ENCODE results near the gene ASF1A.
"Not testable (repeated sequence)": the region's sequence is repeated elsewhere in the genome, so short reads cannot be mapped to it uniquely, and the experiment has no call there.

ASF1A gene

DNA sequence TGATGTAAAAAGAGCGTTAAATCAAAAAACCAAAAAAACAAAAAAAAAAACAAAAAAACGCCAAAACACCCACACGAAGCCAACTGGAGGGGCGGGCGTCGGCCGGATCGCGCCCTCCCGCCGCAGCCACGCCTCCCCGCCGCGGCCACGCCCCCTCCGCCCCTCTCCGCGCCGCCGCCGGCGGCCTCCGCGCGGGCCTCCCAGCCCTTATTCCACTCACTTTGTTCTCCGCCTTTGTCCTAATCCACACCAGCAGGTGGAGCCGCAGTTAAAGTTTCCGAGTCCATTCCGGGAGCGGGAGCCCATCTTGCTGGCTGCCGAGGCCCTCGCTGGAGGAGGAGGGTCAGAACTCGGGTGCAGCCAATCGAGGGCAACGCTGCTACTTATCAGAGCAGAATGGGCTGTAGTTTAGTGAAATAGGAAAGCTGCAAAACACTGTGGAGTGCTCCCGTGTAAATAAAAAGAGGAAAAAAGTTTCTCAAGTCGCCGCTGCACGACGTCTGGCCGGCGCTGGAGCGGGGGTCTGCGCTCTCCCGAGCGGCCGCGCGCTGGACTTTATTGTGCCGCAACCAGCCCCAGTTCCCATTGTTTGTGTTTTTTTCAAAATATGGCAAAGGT, at the start of gene ASF1A:
Gene ASF1A (plus strand): TSS at position 346 of the 618 bp plus-strand sequence. CDS start 262 bp downstream, at position 608.
- peak; percentile 99 for DNase-seq

DNA sequence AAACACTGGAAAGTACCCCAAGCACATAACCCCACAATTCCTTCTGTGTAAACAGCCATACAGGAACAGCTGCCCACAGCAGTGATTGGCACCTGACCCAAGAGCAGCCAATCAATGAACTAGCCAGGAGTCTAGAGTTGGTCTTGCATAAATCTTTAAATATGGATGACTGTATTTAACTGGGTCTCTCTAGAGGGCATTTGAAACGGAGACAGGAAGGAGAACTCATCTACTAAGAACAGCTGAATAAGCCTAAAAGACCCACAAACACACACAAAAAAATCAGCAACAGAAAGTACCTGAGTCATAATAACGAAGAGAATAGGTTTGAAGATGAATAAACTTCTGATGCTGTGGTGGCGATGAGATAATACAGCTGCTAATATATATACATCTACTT, 49.0 kb upstream of the ASF1A start:
- DNase-seq: no peak

DNA sequence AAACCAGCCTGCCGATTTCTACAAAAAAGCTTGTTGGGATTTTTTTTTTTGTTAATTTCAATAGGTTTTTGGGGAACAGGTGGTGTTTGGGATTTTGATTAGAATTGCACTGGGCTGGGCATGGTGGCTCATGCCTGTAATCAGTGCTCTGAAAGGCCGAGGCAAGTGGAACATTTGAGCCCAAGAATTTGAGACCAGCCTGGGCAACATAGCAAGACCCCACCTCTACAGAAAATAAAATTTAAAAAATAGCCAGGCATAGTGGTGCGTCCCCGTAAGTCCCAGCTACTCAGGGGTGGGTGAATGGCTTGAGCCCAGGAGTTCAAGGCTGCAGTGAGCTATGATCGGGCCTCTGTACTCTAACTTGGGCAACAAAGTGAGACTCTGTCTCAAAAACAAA, 40.5 kb upstream of the ASF1A start:
- no peak for DNase-seq

DNA sequence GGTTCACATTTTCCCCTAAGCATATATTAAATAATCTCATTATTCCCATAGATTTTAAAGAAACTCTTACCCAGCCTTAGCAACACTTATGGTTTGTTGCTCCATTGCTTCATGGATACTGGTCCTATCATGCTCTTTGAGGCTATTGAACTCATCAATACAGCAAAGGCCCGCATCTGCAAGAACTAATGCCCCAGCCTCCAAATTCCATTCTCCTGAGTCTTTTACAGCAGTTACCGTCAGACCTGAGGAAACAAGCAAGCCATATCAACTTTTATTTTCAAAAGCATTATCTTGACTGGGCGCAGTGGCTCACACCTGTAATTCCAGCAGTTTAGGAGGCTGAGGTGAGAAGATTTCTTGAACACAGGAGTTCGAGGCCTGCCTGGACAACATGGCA, 37.7 kb upstream of the ASF1A start:
- DNase-seq: no peak

DNA sequence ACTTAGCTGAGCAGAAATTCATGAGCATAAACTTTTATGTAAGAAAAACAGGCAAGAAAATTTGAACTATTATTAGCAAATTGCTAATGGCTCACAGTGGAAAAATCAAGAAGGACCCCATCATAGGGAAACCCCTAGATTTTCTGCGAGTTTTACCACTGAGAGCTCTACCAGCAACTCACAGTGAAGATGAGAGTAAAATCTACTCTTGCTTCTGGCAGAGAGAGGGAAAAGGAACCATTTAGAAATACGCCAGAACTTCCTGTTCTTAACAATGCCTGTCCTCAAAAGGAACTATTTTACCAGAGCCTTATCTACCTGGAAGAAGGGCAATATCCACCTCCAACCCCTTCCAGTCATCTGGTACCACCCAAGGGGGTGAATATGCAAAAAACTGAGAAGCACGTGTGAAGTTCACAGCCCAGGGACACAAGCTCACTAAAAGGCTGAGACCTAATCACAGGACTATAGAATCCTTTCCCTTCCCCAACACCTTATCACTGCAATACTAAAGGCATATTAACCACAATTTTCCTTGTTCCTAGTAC, 34.4 kb upstream of the ASF1A start:
- no peak for DNase-seq

DNA sequence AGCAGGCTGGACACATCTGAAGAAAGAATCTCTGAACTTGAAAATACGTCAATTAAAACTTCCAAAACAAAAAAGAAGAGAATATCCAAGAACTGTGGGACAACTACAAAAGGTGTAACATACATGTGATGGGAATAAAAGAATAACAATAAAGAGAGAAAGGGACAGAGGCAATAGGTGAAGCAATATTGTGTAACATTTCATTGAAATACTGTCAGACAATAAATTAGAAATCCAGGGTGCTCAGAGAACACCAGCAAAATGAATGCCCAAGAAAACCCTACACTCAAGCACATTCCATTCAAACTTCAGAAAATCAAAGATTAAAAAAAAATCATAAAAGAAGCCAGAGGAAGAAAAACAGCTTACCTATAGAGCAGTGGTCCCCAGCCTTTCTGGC, 33.6 kb upstream of the ASF1A start:
- DNase-seq: no peak

DNA sequence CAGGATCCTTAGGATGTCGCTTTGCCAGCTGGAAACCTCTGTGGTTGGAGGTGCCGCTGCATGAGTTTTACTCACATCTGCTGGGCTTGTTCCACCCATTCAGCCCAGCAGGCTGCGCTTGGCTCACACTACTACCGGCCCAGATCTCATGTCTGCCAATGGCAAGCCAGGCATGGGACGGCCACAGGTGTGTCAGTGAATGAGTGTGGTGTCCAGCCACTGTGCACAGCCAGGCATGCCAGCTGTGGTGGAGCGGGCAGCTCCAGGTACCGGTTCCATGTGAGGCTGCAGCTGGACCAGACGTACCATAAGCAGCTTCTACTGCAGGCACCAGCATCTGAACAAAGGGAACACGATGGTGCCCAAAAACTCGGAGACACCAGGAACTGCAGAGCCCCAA, 33.1 kb upstream of the ASF1A start:
- no peak for DNase-seq

DNA sequence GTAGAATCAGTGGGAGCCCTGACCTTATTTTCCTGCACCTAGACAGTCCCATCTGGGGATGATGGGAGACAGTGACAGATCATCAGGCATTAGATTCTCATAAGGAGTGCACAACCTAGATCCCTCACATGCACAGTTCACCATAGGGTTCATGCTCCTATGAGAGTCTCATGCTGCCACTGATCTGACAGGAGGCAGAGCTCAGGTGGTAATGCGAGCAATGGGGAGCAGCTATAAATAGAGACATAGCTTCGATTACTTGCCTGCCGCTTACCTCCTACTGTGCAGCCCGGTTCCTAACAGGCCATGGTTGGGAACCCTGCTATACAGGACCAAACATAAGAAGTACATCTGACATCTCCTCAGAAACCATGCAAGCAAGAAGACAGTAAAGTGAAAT, 31.5 kb upstream of the ASF1A start:
- DNase-seq: no peak

DNA sequence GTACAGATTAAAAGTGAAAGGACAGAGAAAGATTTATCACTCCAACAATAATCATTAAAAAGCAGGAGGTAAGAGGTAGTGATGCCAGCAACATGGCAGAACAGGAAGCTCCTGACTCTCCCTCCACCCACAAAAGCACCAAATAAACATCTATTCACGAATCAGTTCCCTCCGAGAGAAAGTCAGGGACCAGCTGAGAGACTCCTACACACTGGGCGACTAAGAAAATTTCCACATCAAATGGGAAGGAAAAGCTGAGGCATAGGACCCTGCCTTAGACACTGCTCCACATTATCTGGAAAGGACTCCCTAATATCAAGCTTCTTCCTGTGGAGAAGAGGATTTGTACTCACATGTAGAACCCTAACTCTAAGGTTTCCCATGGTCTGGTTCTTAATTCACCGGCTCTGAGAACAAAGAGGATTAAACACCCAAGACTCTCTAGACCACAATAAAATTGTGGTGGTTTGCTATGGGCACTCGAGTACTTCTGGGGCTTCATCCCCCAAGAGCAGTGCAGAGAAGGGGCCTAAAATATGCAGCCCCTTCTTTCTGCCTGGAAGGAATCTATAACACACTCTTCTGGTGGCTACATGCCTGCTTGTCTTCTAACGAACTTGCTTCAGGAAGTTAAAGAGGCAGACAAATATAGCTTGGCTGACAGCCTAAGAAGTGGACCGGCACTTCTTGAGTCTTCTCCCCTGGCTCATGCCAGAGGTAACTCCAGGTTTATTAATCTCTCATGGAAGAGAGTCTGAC, 29.4 kb upstream of the ASF1A start:
- DNase-seq: no peak

DNA sequence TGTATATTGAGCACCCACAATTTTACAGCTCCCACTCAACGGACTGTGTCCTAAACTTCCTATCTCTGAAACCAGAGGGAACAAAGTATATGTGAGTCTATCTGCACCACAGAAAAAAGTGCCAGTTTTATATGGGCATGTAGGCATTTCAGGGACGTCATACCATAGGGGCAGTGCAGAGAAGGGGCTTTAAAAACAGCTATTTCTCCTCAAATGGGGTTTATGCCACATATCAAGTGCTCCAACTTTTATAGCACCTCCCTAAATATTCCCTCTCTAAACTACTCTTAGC, 28.9 kb upstream of the ASF1A start:
- DNase-seq: no peak

DNA sequence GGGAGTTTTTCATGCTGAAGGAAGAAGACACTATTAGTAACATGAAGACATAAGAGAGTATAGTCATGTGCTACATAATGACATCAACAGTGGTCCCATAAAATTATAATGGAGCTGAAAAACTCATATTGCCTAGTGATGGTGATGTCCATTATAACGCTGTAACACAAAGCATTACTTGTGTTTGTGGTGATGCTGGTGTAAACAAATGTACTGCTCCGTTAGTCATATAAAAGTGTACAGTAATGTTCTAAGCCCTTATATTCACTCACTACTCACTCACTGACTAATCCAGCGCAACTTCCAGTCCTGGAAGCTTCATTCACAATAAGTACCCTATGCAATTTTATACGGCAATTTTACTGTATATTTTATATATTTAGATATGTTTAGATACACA, 26.8 kb upstream of the ASF1A start:
- no peak for DNase-seq

DNA sequence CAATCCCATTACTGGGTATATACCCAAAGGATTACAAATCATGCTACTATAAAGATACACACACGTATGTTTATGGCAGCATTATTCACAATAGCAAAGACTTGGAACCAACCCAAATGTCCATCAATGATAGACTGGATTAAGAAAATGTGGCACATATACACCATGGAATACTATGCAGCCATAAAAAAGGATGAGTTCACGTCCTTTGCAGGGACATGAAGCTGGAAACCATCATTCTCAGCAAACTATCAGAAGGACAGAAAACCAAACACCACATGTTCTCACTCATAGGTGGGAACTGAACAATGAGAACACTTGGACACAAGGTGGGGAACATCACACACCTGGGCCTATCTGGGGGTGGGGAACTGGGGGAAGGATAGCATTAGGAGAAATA, 25.1 kb upstream of the ASF1A start:
- not testable (repeated sequence) for DNase-seq

DNA sequence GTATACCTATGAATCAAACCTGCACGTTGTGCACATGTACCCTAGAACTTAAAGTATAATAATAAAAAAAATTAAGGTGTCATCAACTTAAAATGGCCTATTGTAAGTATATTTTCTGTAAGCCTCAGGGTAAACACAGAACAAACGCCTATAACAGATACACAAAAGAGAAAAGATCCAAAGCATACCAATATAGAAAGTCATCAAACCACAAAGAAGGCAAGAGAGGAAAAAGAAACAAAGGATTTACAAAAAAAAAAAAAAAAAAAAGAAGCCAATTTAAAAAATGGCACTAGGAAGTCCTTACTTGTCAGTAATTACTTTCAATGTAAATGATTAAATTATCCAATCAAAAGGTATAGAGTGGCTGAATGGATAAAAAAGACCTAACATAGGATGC, 24.6 kb upstream of the ASF1A start:
- peak; percentile 12 for DNase-seq

DNA sequence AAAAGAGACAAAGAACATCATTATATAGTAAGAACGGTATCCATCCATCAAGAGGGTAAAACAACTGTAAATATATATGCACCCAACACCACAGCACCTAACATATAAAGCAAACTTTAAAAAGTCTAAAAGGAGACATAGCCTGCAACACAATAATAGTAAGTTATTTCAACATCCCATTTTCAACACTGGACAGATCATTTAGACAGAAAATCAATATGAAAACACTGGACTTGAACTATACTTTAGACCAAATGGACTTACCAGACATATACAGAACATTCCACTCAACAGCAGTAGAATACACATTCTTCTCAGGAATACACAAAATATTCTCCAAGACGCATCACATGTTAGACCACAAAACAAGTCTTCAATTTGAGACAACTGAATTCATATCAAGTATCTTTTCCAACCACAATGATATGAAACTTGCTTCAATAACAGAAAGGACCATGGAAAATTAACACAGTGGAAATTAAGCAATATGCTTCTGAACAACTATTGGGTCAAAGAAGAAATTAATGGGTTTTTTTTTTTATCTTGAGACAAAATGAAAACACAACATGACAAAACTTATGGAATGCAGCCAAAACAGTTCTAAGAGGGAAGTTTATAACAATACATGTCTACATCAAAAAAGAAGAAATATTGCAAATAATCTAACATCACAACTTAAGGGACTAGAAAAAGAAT, 23.9 kb upstream of the ASF1A start:
- peak; percentile 3 for DNase-seq

DNA sequence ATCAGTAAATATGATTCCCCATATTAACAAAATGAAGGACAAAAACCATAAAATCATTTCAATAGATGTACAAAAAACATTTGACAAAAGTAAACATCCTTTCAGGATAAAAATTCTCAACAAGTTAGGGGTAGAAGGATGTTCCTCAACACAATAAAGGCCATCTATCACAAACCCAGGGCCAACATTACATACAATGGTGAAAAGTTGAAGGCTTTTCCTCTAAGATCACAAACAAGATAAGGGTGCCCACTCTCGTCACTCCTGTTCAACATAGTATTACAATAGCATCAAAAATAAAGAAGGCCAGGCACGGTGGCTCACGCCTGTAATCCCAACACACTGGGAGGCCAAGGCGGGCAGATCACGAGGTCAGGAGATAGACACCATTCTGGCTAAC, 22.6 kb upstream of the ASF1A start:
- no peak for DNase-seq

DNA sequence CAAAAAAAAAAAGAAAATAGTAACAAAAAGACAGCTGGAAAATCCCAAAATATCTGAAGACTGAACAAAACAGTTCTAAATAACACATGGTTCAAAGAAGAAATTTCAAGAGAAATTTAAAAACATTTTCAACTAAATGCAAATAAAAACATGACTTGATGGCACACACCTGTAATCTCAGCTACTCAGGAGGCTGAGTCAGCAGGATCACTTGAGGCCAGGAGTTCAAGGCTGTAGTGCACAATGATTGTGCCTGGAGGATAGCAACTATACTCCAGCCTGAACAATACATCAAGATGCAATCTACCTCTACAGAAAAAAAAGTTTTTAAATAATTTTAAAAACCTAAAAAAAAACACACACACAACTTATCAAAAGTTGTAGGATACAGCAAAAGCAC, 21.6 kb upstream of the ASF1A start:
- no peak for DNase-seq

DNA sequence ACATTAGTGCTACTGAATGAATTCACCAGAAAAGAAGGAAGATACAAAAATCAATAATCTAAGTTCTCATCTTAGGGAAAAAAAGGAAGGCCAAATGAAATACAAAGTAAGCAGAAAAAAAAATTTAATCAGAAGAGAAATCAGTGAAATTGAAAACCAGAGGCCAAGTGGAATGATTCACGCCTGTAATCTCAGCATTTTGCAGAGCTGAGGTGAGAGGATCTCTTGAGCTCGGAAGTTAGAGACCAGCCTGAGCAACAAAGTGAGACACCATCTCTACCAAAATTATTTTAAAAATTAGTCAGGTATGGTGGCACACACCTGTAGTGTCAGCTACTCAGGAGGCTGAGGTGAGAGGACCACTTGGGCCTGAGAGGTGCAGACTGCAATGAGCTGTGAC, 21.2 kb upstream of the ASF1A start:
- no peak for DNase-seq

DNA sequence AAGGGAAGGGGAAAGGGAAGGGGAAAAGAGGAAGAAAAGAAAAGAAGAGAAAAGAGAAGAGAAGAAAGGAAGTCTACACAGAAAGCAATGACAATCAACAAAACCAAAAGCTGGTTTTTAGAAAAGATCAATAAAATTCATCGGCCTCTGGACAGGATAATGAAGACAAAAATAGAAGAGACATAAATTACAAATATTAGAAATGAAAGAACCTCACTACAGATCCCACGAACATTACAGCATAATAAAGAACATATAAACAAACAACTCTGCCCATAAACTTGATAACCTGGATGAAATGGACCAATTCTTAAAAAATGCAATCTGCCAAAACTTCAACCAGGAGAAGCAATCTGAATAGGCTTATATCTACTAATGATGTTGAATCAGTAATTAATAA, 20.7 kb upstream of the ASF1A start:
- DNase-seq: no peak

DNA sequence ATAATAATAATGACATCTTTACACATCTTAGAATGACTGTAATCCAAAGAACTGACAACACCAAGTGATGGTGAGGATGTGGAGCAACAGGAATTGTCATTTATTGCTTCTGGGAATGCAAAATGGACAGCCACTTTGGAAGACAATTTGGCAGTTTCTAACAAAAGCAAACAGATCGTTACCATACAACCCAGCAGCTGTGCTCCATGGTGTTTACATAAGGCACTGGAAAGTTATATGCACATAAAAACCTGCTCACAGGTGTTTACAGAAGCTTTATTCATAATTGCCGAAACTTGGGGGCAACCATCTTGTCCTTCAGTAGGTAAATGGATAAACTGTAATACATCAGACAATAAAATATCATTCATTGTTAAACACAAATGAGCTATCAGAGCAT, 18.3 kb upstream of the ASF1A start:
- no peak for DNase-seq

DNA sequence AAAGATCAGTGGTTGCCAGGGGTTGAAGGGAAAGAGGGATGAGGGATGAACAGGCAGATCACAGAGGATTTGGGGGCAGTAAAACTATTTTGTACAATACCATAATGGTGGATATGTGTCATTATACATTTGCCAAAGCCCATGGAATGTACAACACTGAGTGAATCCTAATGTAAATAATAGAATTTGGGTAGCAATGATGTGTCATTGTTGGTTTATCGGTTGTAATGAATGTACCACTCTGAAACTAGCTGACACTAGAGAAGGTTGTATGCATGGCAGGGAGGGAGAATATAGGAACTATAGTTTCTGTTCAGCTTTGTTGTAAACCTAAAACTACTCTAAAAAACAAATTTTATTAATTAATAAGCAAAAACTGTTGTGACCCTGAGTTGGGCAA, 17.8 kb upstream of the ASF1A start:
- DNase-seq: peak; percentile 52

DNA sequence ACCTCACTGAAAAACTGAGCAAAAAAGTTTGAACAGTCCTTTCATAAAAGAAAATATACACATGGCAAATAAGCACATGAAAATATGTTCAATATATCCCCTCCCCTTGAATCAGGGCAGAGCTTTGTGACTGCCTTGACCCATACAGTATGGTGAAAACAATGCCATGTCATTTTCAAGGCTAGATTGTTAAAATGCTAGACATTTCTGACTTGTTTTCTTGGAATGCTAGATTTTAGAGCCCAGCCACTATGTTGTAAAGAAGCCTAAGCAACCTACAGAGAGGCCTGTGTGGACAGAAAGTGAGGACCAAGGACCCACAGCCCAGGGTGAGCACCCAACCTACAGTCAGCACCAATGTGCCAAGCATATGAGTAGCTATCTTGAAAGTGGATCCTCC, 17.1 kb upstream of the ASF1A start:
- peak; percentile 43 for DNase-seq

DNA sequence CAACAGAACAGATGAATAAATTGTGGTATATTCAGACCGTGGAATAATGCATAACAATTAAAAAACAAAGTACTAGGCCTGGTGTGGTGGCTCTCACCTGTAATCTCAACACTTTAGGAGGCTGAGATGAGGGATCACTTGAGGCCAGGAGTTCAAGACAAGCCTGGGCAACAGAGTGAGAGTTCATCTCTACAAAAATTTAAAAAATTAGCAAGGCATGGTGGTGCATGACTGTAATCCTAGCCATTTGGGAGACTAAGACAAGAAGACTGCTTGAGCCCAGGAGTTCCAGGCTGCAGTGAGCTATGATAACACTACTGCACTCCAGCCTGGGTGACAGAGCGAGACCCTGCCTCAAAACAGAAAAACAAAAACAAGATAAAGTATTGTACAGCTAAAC, 16.1 kb upstream of the ASF1A start:
- DNase-seq: no peak

DNA sequence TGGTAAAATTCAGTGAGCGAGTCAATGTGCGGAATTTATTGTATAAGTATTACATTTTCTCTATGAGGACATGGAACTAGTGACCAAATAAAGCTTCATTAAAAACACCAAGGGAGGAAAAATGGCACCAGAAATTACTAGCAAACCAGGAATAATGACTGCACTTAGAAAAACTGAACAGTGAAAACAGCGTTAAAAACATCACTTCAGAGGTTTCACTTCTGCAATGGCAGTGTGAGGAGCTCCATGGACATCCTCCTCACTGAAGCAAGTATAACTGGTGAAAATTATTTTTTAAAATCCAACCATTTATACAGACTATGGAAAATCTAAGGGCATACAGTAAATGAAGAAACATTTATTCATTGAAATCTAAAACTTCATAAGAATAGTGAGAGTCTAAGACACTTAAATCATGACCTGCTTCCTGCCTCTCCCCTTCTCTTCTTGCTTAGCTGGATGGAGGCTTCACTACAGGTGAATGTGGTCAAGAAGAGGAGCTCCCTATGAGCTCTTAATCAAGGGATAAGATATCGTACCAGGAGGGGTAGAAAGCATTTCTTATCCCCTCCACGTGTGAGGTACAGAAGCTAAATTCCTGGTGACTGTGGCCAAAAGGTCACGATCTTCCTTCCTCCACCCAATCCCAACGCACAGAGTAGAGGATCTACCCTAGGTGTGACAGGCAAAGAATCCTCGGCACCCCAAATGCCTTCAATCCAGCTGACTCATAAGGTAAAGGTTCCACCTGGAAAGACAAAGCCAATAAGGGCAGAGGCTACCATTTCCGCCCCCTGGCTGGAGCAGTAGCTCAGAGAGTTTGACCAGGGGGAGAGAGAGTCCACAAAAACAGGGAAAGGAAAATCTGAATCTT, 12.3 kb upstream of the ASF1A start:
- DNase-seq: no peak
